ENCODE data around the gene ACER2. TPM values are rescaled to one million over a fixed set of nuclear protein-coding genes. Genes with fewer than 3 reads are reported as not detected.

Gene ACER2
- polyA plus RNA-seq, 1 donor (not counting 4 experiments of a cell fraction or from before 2014, with no cell fraction given): 4.2 TPM

DNA sequence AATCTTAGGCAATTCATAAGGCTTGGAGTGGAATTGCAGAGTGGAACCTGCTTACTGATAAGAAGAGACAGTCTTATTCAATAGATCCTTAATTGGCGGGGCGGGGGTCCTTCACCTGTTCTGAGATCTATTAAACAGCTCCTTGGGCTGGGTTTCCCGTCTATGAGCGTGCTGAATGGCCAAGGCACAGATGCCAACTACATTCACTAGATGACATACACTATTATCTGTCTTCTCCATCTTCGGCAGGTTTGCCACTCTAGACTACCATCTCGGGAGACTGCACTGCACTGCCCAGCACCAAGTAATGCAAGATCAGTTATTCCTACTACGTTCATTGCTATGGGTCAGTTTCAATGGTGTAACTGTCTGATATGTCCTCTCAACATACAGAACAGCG, 81.5 kb downstream of the ACER2 start:
- Histone ChIP-seq H3K9ac (ENCODE audit: control insufficient read depth, extremely low read depth, insufficient read depth, low read length) (no peak overlapping the region), H3K4me2 (ENCODE audit: control insufficient read depth, extremely low read depth, insufficient read depth, low read depth, low read length) (no peak overlapping the region), H3K27me3 (ENCODE audit: control insufficient read depth, extremely low read depth, insufficient read depth, low read length) (peaks cover 2% of the 10 kb centered on the region), H3K79me2 (ENCODE audit: control insufficient read depth, insufficient read depth, low read length) (no peaks in the 10 kb centered on the region), H3K36me3 (ENCODE audit: control insufficient read depth in 2 of 2, extremely low read depth in 1 of 2, insufficient read depth in 2 of 2, low read length in 2 of 2) (no peaks in the 10 kb centered on the region), H3K4me1 (ENCODE audit: control insufficient read depth, extremely low read depth, insufficient read depth, low read length) (peaks cover 7% of the 10 kb centered on the region), H3K9me3 (ENCODE audit: control insufficient read depth, low read depth, low read length) (no peaks in the 10 kb centered on the region), H3K4me3 (ENCODE audit: control insufficient read depth in 2 of 3, extremely low read depth in 1 of 3, insufficient read depth in 2 of 3, low read depth in 1 of 3, low read length in 3 of 3) (no peak overlapping the region), H3K27ac (ENCODE audit: control insufficient read depth, insufficient read depth, low read length) (no peak overlapping the region), H3K9me1 (ENCODE audit: control insufficient read depth, extremely low read depth, insufficient read depth, low read length) (no peaks in the 10 kb centered on the region), H4K20me1 (ENCODE audit: control insufficient read depth, extremely low read depth, insufficient read depth, low read length) (no peaks in the 10 kb centered on the region), H2AFZ (ENCODE audit: control insufficient read depth, low read length) (no peak overlapping the region)
- dilution Hi-C loops (cut with MboI; ENCODE audit: extremely low pct_ligation_motif_present, low sequenced_read_pairs): no loop called here
- DNase-seq (ENCODE audit: low read depth, low spot score) (no peak), FAIRE-seq (no peak)
- TF ChIP-seq, protein P1, sequence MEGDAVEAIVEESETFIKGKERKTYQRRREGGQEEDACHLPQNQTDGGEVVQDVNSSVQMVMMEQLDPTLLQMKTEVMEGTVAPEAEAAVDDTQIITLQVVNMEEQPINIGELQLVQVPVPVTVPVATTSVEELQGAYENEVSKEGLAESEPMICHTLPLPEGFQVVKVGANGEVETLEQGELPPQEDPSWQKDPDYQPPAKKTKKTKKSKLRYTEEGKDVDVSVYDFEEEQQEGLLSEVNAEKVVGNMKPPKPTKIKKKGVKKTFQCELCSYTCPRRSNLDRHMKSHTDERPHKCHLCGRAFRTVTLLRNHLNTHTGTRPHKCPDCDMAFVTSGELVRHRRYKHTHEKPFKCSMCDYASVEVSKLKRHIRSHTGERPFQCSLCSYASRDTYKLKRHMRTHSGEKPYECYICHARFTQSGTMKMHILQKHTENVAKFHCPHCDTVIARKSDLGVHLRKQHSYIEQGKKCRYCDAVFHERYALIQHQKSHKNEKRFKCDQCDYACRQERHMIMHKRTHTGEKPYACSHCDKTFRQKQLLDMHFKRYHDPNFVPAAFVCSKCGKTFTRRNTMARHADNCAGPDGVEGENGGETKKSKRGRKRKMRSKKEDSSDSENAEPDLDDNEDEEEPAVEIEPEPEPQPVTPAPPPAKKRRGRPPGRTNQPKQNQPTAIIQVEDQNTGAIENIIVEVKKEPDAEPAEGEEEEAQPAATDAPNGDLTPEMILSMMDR (optimal IDR thresholded peaks at IDR 0.05 in 1 of 3, IDR thresholded peaks at IDR 0.05 in 1 of 3, conservative IDR thresholded peaks at IDR 0.05 in 1 of 3; ENCODE audit: extremely low read depth in 1 of 3, insufficient read depth in 2 of 3, low read length in 3 of 3): no peak
- no peak for TF ChIP-seq EZH2 (IDR thresholded peaks at IDR 0.05; ENCODE audit: low read length)

DNA sequence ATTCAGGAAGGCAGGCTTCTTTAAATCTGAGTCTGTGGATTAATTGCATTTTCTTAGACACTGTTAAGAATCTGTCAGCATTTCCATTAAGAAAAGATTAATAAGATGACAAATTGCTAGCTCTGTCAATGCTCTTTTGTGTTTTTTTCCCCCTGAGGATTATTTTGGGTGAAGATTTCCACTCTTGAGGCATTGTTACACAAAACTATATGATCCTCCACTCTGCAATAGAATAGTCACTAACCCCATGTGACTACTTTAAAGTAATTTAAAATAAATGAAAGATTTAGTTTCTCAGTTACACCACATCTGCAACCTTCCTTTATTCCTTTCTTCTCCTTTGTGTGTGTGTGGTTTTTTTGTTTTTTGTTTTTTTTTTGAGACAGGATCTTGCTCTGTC, 82.0 kb downstream of the ACER2 start:
- Histone ChIP-seq H3K27ac (ENCODE audit: control insufficient read depth, insufficient read depth, low read length) (no peak overlapping the region), H3K4me1 (ENCODE audit: control insufficient read depth, extremely low read depth, insufficient read depth, low read length) (peaks cover 7% of the 10 kb centered on the region), H3K27me3 (ENCODE audit: control insufficient read depth, extremely low read depth, insufficient read depth, low read length) (peaks cover 3% of the 10 kb centered on the region), H3K4me2 (ENCODE audit: control insufficient read depth, extremely low read depth, insufficient read depth, low read depth, low read length) (no peak overlapping the region), H3K9me1 (ENCODE audit: control insufficient read depth, extremely low read depth, insufficient read depth, low read length) (no peaks in the 10 kb centered on the region), H3K4me3 (ENCODE audit: control insufficient read depth in 2 of 3, extremely low read depth in 1 of 3, insufficient read depth in 2 of 3, low read depth in 1 of 3, low read length in 3 of 3) (no peak overlapping the region), H3K9ac (ENCODE audit: control insufficient read depth, extremely low read depth, insufficient read depth, low read length) (no peak overlapping the region), H4K20me1 (ENCODE audit: control insufficient read depth, extremely low read depth, insufficient read depth, low read length) (no peaks in the 10 kb centered on the region), H3K36me3 (ENCODE audit: control insufficient read depth in 2 of 2, extremely low read depth in 1 of 2, insufficient read depth in 2 of 2, low read length in 2 of 2) (no peaks in the 10 kb centered on the region), H3K9me3 (ENCODE audit: control insufficient read depth, low read depth, low read length) (no peaks in the 10 kb centered on the region), H2AFZ (ENCODE audit: control insufficient read depth, low read length) (no peak overlapping the region), H3K79me2 (ENCODE audit: control insufficient read depth, insufficient read depth, low read length) (no peaks in the 10 kb centered on the region)
- dilution Hi-C loops (cut with MboI; ENCODE audit: extremely low pct_ligation_motif_present, low sequenced_read_pairs): no loop called here
- no peak for FAIRE-seq
- no peak for TF ChIP-seq EZH2 (IDR thresholded peaks at IDR 0.05; ENCODE audit: low read length)
- DNase-seq (ENCODE audit: low read depth, low spot score): no peak

DNA sequence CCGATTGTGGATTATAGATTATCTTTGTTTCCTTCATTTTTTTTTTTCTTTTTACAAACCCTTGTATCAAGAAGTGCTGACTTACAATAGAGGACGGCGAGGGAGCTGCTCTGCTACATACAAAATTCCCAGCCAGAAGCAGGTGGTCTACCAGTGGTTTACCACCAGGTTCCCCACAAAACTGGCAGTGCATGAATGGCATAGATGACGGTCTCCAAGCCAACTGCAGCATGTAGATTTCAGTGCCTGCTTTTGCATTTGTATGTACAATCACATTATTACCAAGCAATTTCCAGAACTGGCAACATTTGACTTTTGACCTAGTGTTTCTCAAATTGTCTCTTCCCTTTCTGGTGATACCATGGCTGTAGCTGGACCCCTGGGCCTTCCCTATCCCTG, 84.0 kb downstream of the ACER2 start:
- no peak overlapping the region for H3K9ac ChIP-seq (ENCODE audit: control insufficient read depth, extremely low read depth, insufficient read depth, low read length)
- no peaks in the 10 kb centered on the region for H3K9me3 ChIP-seq (ENCODE audit: control insufficient read depth, low read depth, low read length)
- no peak overlapping the region for H2AFZ ChIP-seq (ENCODE audit: control insufficient read depth, low read length)
- H3K36me3 ChIP-seq (ENCODE audit: control insufficient read depth in 2 of 2, extremely low read depth in 1 of 2, insufficient read depth in 2 of 2, low read length in 2 of 2): no peaks in the 10 kb centered on the region
- no peak overlapping the region for H3K4me3 ChIP-seq (ENCODE audit: control insufficient read depth in 2 of 3, extremely low read depth in 1 of 3, insufficient read depth in 2 of 3, low read depth in 1 of 3, low read length in 3 of 3)
- H3K4me2 ChIP-seq (ENCODE audit: control insufficient read depth, extremely low read depth, insufficient read depth, low read depth, low read length): peak overlapping the region; percentile 84
- H4K20me1 ChIP-seq (ENCODE audit: control insufficient read depth, extremely low read depth, insufficient read depth, low read length): no peaks in the 10 kb centered on the region
- H3K4me1 ChIP-seq (ENCODE audit: control insufficient read depth, extremely low read depth, insufficient read depth, low read length): peaks cover 7% of the 10 kb centered on the region
- no peak for FAIRE-seq
- no peak for DNase-seq (ENCODE audit: low read depth, low spot score)
- H3K27ac ChIP-seq (ENCODE audit: control insufficient read depth, insufficient read depth, low read length): no peak overlapping the region
- H3K9me1 ChIP-seq (ENCODE audit: control insufficient read depth, extremely low read depth, insufficient read depth, low read length): no peaks in the 10 kb centered on the region
- H3K27me3 ChIP-seq (ENCODE audit: control insufficient read depth, extremely low read depth, insufficient read depth, low read length): peaks cover 3% of the 10 kb centered on the region
- dilution Hi-C loops (cut with MboI; ENCODE audit: extremely low pct_ligation_motif_present, low sequenced_read_pairs): no loop called here
- no peaks in the 10 kb centered on the region for H3K79me2 ChIP-seq (ENCODE audit: control insufficient read depth, insufficient read depth, low read length)
- no peak for TF ChIP-seq EZH2 (IDR thresholded peaks at IDR 0.05; ENCODE audit: low read length)
- TF ChIP-seq, protein P1 (optimal IDR thresholded peaks at IDR 0.05 in 1 of 3, IDR thresholded peaks at IDR 0.05 in 1 of 3, conservative IDR thresholded peaks at IDR 0.05 in 1 of 3; ENCODE audit: extremely low read depth in 1 of 3, insufficient read depth in 2 of 3, low read length in 3 of 3): no peak

Data from keratinocyte (primary cell).